MCF 10A (cell line): ENCODE data around the gene PRCP. TPM values are rescaled to one million over a fixed set of nuclear protein-coding genes. Genes with fewer than 3 reads are reported as not detected.

Source experiments
- BruUV-seq: library from RNA; stranded (reverse); fragments of 400-500 nt; replicated peaks from 2 replicates; lab custom pipeline; 2021; lab: Mats Ljungman, UMichigan
- CTCF ChIA-PET: fragments of 300-600 bp; sonication (Branson Sonifier 250); formaldehyde crosslinking; extraction: SDS; loops from one replicate; lab custom pipeline; 2021; ENCODE audit warnings: antibody characterized with exemption, inconsistent platforms; lab: Yijun Ruan, JAX
- POLR2A ChIA-PET: fragments of 300-600, 350-650 bp; sonication (Branson Sonifier 250); formaldehyde crosslinking; extraction: SDS; loops from one replicate; lab custom pipeline; 2020; ENCODE audit warnings: antibody characterized with exemption, inconsistent platforms; lab: Yijun Ruan, JAX
- DNase-seq: peaks from one replicate; pipeline ENCODE4 v3.0.0-alpha.2; 2018; ENCODE audit not compliant: unreplicated experiment
- H3K27ac Mint-ChIP-seq: one replicate; pipeline ENCODE4 v1.8.0; 2022; ENCODE audit warnings: mild to moderate bottlenecking, low read depth, mixed read lengths; ENCODE audit not compliant: unreplicated experiment
- H3K27me3 Mint-ChIP-seq: one replicate; pipeline ENCODE4 v1.8.0; 2022; ENCODE audit warnings: mixed read lengths; ENCODE audit not compliant: insufficient read depth, unreplicated experiment
- H3K36me3 Mint-ChIP-seq: one replicate; pipeline ENCODE4 v1.8.0; 2022; ENCODE audit warnings: mild to moderate bottlenecking, moderate library complexity, mixed read lengths; ENCODE audit not compliant: insufficient read depth, unreplicated experiment
- H3K4me1 Mint-ChIP-seq: one replicate; pipeline ENCODE4 v1.8.0; 2022; ENCODE audit warnings: mixed read lengths; ENCODE audit not compliant: insufficient read depth, unreplicated experiment
- H3K4me3 Mint-ChIP-seq: one replicate; pipeline ENCODE4 v1.8.0; 2022; ENCODE audit warnings: mild to moderate bottlenecking, moderate library complexity, mixed read lengths; ENCODE audit not compliant: unreplicated experiment
- H3K9me3 Mint-ChIP-seq: one replicate; pipeline ENCODE4 v1.8.0; 2022; ENCODE audit warnings: mixed read lengths; ENCODE audit not compliant: unreplicated experiment
- CTCF ChIP-seq: fragments of 200-600 bp; IDR thresholded peaks from one replicate; pipeline ENCODE4 v1.8.0; 2022; ENCODE audit warnings: antibody characterized with exemption, mild to moderate bottlenecking; ENCODE audit not compliant: unreplicated experiment
- intact Hi-C: fragments of 100-400 bp; cut with micrococcal nuclease; formaldehyde crosslinking; loops from 2 replicates; pipeline ENCODE4 v1.14.1; 2022
- total RNA-seq: library from RNA; stranded (reverse); gene quantifications from 2 replicates; pipeline ENCODE4 v1.2.3, GENCODE V29; 2022

Gene PRCP
- total RNA-seq, 1 experiment from 2014 or later = 22.7 TPM

DNA sequence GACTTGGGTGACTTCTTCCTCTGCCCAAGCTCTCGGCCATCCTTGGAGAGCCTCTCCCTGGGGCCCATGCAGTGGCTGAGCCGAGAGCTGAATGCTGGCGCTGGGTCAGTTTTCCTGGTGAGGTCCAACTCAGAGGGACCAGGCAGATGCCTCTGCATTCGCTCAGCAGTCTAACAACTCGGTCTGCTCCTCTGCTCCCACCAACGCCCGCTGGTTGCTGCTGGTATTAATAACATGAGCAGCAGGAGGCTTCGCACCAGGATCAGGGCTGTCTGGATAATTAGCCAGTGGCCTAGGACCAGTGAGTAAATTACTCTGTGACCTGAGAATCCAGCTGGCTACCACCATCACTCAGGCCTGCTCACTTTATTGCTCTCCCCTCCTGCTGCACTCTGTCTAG, 88.9 kb downstream of the PRCP start:
- H3K36me3 Mint-ChIP-seq = no peaks in the 10 kb centered on the region
- TF ChIP-seq CTCF = no peak
- DNase-seq = no peak
- CTCF ChIA-PET = no interaction called here
- H3K9me3 Mint-ChIP-seq = no peaks in the 10 kb centered on the region
- BruUV-seq = no TSS peak
- POLR2A ChIA-PET = no interaction called here
- intact Hi-C loops = no loop called here
- H3K27ac Mint-ChIP-seq = no peak overlapping the region
- peaks cover 66% of the 10 kb centered on the region for H3K27me3 Mint-ChIP-seq
- H3K4me3 Mint-ChIP-seq = no peak overlapping the region
- no peaks in the 10 kb centered on the region for H3K4me1 Mint-ChIP-seq

GRCh38 chr11:82810738-82811137, 89.5 kb downstream of the PRCP start:
- H3K27ac Mint-ChIP-seq = no peak overlapping the region
- H3K27me3 Mint-ChIP-seq = peaks cover 71% of the 10 kb centered on the region
- POLR2A ChIA-PET = no interaction called here
- TF ChIP-seq CTCF = no peak
- no peaks in the 10 kb centered on the region for H3K4me1 Mint-ChIP-seq
- no peaks in the 10 kb centered on the region for H3K9me3 Mint-ChIP-seq
- no TSS peak for BruUV-seq
- no peaks in the 10 kb centered on the region for H3K36me3 Mint-ChIP-seq
- DNase-seq = no peak
- H3K4me3 Mint-ChIP-seq = no peak overlapping the region
- intact Hi-C loops = no loop called here
- CTCF ChIA-PET = no interaction called here

- POLR2A ChIA-PET = no interaction called here
- H3K27ac Mint-ChIP-seq = no peak overlapping the region
- peaks cover 71% of the 10 kb centered on the region for H3K27me3 Mint-ChIP-seq
- no peak for TF ChIP-seq CTCF
- intact Hi-C loops = no loop called here
- H3K36me3 Mint-ChIP-seq = no peaks in the 10 kb centered on the region
- BruUV-seq = no TSS peak
- no peaks in the 10 kb centered on the region for H3K4me1 Mint-ChIP-seq
- no peak for DNase-seq
- CTCF ChIA-PET = no interaction called here
- no peak overlapping the region for H3K4me3 Mint-ChIP-seq
- H3K9me3 Mint-ChIP-seq = no peaks in the 10 kb centered on the region
These were observed 89.9 kb downstream of the PRCP start for GRCh38 chr11:82810326-82810725.

DNA sequence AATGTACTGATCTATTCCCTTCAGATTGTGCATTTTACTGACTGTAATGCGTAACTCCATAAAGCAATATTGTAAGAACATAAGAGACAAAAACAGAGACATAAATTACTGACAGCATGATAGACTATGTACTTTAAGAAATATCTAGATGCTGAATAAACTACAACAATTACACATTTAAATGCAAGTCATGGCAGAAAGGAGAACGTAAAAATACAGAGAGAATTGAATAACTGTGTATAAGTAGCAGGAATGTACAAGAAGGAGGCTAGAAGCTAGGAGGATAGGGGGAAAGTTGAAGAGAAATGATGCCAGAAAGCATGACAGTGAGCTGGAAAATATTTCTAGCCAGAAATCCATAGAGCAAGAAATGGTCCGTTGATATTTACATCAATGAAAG, 92.6 kb downstream of the PRCP start:
- Mint-ChIP-seq H3K9me3 (no peaks in the 10 kb centered on the region), H3K27me3 (peaks cover 75% of the 10 kb centered on the region), H3K4me3 (no peak overlapping the region), H3K4me1 (no peaks in the 10 kb centered on the region), H3K27ac (no peak overlapping the region), H3K36me3 (no peaks in the 10 kb centered on the region)
- intact Hi-C loops = no loop called here
- CTCF ChIA-PET = interaction anchor here (1.3 kb wide), 1 partner anchor 89 kb away, joined by 3 read pairs; no protein-coding TSS in a partner anchor
- no peak for DNase-seq
- TF ChIP-seq CTCF = no peak
- BruUV-seq = no TSS peak
- POLR2A ChIA-PET = interaction anchor here (1.2 kb wide), 1 partner anchor 12 kb away, joined by 4 read pairs; no protein-coding TSS in a partner anchor
